Fibroblast of villous mesenchyme (primary cell): ENCODE results near the gene HIC1. TPM values are rescaled to one million over a fixed set of nuclear protein-coding genes. Genes with fewer than 3 reads are reported as not detected.

Experiments
- DNase-seq: peaks from one replicate; pipeline ENCODE4 v3.0.0-alpha.2; 2010; ENCODE audit warnings: low read depth
- H3K4me3 ChIP-seq: 2 replicates; pipeline ENCODE4 v1.5.1; 2011; ENCODE audit warnings: low read depth, mild to moderate bottlenecking, low read length
- CTCF ChIP-seq: IDR thresholded peaks from 2 replicates; pipeline ENCODE4 v1.5.1; 2012; ENCODE audit warnings: low read depth, mild to moderate bottlenecking, low read length; ENCODE audit not compliant: insufficient read depth
- total RNA-seq: library from RNA; depleted of rRNA; stranded (reverse); fragments of >200 nt; gene quantifications from 2 replicates; pipeline ENCODE4 v1.2.3, GENCODE V29; 2012

Gene HIC1
- total RNA-seq, 1 donor = 81.6 TPM

GRCh38 chr17:2041561-2042389, 13.1 kb upstream of the HIC1 start, which contains the start of gene OVCA2:
OVCA2 (plus strand) TSS chr17:2042022; CDS start chr17:2042048, 26 bp downstream.
- peak; percentile 93 for DNase-seq
- peak within 1 kb of the TSS; percentile 90 for H3K4me3 ChIP-seq
- TF ChIP-seq CTCF = peak; percentile 50

DNA sequence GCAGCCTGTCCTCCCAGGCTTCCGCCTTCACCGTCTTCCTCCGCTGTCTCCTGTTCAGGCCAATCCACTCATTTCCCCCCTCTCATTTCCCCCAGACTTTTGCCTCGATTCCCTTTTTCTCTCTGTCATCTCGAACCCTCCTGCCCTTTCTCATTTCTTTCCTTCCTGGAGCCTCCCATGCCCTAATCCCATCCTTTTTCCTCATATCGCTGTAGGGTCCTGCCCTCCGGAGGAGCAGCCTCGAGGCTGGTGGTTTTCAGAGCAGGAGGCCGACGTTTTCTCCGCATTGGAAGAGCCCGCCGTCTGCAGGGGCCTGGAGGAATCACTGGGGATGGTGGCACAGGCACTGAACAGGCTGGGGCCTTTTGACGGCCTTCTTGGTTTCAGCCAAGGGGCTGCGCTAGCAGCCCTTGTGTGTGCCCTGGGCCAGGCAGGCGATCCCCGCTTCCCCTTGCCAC, 12.5 kb upstream of the HIC1 start:
- no peak for DNase-seq
- peak overlapping the region; percentile 90 for H3K4me3 ChIP-seq
- TF ChIP-seq CTCF = peak; percentile 50

DNA sequence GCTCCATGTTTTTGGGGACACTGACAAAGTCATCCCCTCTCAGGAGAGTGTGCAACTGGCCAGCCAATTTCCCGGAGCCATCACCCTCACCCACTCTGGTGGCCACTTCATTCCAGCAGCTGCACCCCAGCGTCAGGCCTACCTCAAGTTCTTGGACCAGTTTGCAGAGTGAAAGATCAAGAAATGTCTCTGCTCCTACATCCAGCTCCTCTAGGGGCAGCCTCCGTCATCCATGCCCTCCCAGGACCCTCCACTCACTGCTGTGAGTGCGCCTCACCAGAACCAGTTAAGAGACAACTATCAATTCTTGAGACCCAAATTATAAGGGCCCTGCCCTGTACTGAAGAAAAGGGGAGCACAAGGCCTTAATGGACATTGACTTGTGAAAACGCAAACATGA, 12.0 kb upstream of the HIC1 start:
- peak overlapping the region; percentile 90 for H3K4me3 ChIP-seq
- no peak for DNase-seq
- no peak for TF ChIP-seq CTCF

- no peak for DNase-seq
- H3K4me3 ChIP-seq = no peak overlapping the region
- no peak for TF ChIP-seq CTCF
Observed at GRCh38 chr17:2043785-2044184, 11.1 kb upstream of the HIC1 start.

DNA sequence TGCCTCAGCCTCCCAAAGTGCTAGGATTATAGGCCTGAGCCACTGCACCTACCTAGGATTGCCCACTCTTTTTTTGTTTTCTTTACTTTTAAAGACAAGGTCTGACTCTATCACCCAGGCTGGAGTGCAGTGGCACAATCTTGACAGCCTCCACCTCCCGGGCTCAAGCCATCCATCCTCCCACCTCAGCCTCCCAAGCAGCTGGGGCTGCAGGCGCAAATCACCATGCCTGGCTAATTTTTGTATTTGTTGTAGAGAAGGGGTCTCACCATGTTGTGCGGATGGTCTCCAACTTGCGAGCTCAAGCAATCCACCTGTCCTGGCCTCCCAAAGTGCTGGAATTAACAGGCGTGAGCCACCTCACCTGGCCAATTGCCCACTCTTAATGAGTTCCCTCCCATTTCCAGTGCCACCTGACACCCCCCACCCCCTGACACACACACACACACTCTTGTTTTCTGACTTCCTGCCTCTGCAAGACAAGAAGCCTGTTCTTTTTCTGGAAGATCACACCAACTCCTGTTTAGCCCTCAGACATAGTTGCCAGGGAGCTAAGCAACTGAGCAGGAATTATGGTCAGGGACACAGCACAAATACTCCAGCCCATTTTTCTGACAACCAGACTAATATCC, 10.5 kb upstream of the HIC1 start:
- TF ChIP-seq CTCF = no peak
- H3K4me3 ChIP-seq = no peak overlapping the region

DNA sequence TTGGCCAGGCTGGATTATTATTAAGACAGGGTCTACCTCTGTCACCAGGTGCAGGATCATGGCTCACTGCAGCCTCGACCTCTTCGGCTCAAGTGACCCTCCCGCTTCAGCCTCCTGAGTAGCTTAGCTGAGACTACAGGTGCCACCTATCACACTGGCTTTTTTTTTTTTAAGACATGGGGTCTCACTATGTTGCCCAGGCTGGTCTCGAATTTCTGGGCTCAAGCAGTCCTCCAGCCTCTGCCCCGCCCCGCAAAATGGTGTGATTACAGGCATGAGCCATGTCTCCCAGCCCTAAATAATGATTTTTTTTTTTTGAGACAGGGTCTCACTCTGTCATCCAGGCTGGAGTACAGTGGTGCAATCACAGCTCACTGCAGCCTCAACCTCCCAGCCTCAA, 7.3 kb upstream of the HIC1 start:
- TF ChIP-seq CTCF = no peak
- DNase-seq = no peak
- no peak overlapping the region for H3K4me3 ChIP-seq

More for the DNA sequence above, 10.5 kb upstream of the HIC1 start:
- DNase-seq = no peak
